HepG2 (cell line): ENCODE measurements around the gene EMP2. TPM values are rescaled to one million over a fixed set of nuclear protein-coding genes. Genes with fewer than 3 reads are reported as not detected.

Experiments
- FIP1L1 ChIP-seq: fragments of 200-400 bp; formaldehyde crosslinking; IDR thresholded peaks from 2 replicates; pipeline ENCODE4 v1.6.1; 2018; ENCODE audit warnings: low read depth, mild to moderate bottlenecking, low read length, moderate library complexity, borderline replicate concordance; ENCODE audit not compliant: insufficient read depth
- HHEX ChIP-seq: IDR thresholded peaks from 2 replicates; pipeline ENCODE4 v1.6.1; 2016; ENCODE audit warnings: control low read depth
- TBX2 ChIP-seq: sonication (generic); formaldehyde crosslinking; IDR thresholded peaks from 2 replicates; pipeline ENCODE4 v1.5.0; 2020; ENCODE audit warnings: missing genetic modification reagents, mild to moderate bottlenecking, borderline replicate concordance
- ZBTB21 ChIP-seq: sonication (generic); formaldehyde crosslinking; IDR thresholded peaks from 2 replicates; pipeline ENCODE4 v1.4.0; 2020; ENCODE audit warnings: missing genetic modification reagents
- ZFP36L1 ChIP-seq: sonication (generic); formaldehyde crosslinking; IDR thresholded peaks from 2 replicates; pipeline ENCODE4 v1.8.0; 2022; ENCODE audit warnings: mild to moderate bottlenecking, missing genetic modification reagents, moderate library complexity
- ZNF552 ChIP-seq: sonication (generic); formaldehyde crosslinking; IDR thresholded peaks from 2 replicates; pipeline ENCODE4 v1.9.0; 2022; ENCODE audit warnings: missing genetic modification reagents, mild to moderate bottlenecking, borderline replicate concordance
- ZNF619 ChIP-seq: sonication (generic); formaldehyde crosslinking; IDR thresholded peaks from 2 replicates; pipeline ENCODE4 v1.4.0; 2020; ENCODE audit warnings: mild to moderate bottlenecking, missing genetic modification reagents
- polyA plus RNA-seq, 8 experiments: library from polyadenylated mRNA; depleted of rRNA in 3 of 8; stranded (reverse) in 7 of 8; unstranded in 1 of 8; fragments of >200 nt; fragmentation: Illumina TruSeq in 4 of 8; extraction: Trizol in 4 of 8; gene quantifications; 2 replicates each; pipeline versions ENCODE4 v1.2.1 to v1.2.3, GENCODE V29; 2011 to 2016; ENCODE audit warnings: low read depth in 4 of 8, missing spikeins in 1 of 8, mixed read lengths in 1 of 8; ENCODE audit not compliant: insufficient read depth in 1 of 8
- total RNA-seq, 5 experiments: library from RNA; depleted of rRNA; stranded (reverse); fragments of >200 nt; fragmentation: Illumina TruSeq; extraction: Trizol; gene quantifications; 2 replicates each; pipeline ENCODE4 v1.2.3, GENCODE V29; 2016; ENCODE audit warnings: low read depth in 1 of 5
- TF ChIP-seq, protein P1 (sequence below): sonication (generic); formaldehyde crosslinking; IDR thresholded peaks from one replicate; pipeline ENCODE4 v1.5.1; 2020; ENCODE audit warnings: mild to moderate bottlenecking, missing genetic modification reagents; ENCODE audit errors: not compliant biosample characterization
- TF ChIP-seq, protein P2 (sequence below): IDR thresholded peaks from 2 replicates; pipeline ENCODE4 v1.6.1; 2018; ENCODE audit warnings: missing genetic modification reagents, mild to moderate bottlenecking, missing compliant biosample characterization
- TF ChIP-seq, protein P3 (sequence below): sonication (generic); formaldehyde crosslinking; IDR thresholded peaks from 2 replicates; pipeline ENCODE4 v1.4.0; 2020; ENCODE audit warnings: mild to moderate bottlenecking, missing genetic modification reagents
- TF ChIP-seq, protein P4 (sequence below): sonication (generic); formaldehyde crosslinking; IDR thresholded peaks from 2 replicates; pipeline ENCODE4; 2020; ENCODE audit warnings: missing genetic modification reagents, mild to moderate bottlenecking, borderline replicate concordance

EMP2 gene
- total and polyA plus RNA-seq, 2 of the 13 experiments (the other 11 are each of a cell fraction or from before 2014, with no cell fraction given) = 24.6 to 91.2 TPM

DNA sequence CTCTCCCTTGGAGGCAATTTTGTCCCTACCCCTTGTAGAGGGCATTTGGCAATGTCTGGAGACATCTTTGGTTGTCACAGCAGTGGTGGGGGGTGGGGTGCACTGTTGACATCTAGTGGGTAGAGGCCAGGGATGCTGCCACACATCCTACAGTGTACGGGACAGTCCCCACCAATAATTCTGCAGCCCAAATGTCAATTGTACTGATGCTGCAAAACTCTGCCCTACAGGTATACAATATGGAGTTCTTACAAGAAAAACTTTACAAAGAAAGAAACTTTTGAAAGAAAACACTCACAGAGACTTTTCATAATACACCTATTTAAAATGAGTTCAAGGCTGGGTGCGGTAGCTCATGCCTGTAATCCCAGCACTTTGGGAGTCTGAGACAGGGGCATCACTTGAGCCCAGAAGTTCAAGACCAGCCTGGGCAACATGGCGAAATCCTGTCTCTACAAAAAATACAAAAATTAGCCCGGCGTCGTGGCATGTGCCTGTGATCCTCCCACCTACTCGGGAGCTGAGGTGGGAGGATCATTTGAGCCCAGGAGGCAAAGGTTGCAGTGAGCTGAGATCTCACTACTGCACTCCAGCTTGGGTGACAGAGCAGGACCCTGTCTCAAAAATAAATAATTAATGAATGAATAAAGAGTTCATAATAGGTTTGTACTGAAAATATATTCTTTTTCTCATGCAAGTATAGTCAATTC, 59.4 kb downstream of the EMP2 start (continued):
- TF ChIP-seq, protein P1, sequence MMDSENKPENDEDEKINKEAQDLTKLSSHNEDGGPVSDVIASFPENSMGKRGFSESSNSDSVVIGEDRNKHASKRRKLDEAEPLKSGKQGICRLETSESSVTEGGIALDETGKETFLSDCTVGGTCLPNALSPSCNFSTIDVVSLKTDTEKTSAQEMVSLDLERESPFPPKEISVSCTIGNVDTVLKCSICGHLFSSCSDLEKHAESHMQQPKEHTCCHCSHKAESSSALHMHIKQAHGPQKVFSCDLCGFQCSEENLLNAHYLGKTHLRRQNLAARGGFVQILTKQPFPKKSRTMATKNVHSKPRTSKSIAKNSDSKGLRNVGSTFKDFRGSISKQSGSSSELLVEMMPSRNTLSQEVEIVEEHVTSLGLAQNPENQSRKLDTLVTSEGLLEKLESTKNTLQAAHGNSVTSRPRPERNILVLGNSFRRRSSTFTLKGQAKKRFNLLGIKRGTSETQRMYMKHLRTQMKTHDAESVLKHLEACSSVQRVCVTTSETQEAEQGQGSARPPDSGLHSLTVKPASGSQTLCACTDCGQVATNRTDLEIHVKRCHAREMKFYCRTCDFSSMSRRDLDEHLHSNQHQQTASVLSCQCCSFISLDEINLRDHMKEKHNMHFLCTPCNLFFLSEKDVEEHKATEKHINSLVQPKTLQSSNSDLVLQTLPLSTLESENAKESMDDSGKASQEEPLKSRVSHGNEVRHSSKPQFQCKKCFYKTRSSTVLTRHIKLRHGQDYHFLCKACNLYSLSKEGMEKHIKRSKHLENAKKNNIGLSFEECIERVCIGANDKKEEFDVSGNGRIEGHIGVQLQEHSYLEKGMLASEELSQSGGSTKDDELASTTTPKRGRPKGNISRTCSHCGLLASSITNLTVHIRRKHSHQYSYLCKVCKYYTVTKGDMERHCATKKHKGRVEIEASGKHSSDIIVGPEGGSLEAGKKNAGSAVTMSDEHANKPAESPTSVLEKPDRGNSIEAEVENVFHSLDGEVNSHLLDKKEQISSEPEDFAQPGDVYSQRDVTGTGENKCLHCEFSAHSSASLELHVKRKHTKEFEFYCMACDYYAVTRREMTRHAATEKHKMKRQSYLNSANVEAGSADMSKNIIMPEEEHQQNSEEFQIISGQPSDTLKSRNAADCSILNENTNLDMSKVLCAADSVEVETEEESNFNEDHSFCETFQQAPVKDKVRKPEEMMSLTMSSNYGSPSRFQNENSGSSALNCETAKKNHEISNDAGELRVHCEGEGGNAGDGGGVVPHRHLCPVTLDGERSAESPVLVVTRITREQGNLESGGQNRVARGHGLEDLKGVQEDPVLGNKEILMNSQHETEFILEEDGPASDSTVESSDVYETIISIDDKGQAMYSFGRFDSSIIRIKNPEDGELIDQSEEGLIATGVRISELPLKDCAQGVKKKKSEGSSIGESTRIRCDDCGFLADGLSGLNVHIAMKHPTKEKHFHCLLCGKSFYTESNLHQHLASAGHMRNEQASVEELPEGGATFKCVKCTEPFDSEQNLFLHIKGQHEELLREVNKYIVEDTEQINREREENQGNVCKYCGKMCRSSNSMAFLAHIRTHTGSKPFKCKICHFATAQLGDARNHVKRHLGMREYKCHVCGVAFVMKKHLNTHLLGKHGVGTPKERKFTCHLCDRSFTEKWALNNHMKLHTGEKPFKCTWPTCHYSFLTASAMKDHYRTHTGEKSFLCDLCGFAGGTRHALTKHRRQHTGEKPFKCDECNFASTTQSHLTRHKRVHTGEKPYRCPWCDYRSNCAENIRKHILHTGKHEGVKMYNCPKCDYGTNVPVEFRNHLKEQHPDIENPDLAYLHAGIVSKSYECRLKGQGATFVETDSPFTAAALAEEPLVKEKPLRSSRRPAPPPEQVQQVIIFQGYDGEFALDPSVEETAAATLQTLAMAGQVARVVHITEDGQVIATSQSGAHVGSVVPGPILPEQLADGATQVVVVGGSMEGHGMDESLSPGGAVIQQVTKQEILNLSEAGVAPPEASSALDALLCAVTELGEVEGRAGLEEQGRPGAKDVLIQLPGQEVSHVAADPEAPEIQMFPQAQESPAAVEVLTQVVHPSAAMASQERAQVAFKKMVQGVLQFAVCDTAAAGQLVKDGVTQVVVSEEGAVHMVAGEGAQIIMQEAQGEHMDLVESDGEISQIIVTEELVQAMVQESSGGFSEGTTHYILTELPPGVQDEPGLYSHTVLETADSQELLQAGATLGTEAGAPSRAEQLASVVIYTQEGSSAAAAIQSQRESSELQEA (CRISPR knock-in tag) = no peak
- TF ChIP-seq, protein P2, sequence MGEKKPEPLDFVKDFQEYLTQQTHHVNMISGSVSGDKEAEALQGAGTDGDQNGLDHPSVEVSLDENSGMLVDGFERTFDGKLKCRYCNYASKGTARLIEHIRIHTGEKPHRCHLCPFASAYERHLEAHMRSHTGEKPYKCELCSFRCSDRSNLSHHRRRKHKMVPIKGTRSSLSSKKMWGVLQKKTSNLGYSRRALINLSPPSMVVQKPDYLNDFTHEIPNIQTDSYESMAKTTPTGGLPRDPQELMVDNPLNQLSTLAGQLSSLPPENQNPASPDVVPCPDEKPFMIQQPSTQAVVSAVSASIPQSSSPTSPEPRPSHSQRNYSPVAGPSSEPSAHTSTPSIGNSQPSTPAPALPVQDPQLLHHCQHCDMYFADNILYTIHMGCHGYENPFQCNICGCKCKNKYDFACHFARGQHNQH (CRISPR knock-in tag) = no peak
- TF ChIP-seq, protein P3, sequence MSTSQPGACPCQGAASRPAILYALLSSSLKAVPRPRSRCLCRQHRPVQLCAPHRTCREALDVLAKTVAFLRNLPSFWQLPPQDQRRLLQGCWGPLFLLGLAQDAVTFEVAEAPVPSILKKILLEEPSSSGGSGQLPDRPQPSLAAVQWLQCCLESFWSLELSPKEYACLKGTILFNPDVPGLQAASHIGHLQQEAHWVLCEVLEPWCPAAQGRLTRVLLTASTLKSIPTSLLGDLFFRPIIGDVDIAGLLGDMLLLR = no peak
- TF ChIP-seq TBX2 (CRISPR knock-in tag) (no peak), ZNF619 (CRISPR knock-in tag) (no peak), FIP1L1 (no peak), ZBTB21 (CRISPR knock-in tag) (no peak), HHEX (CRISPR knock-in tag) (no peak), ZNF552 (CRISPR knock-in tag) (no peak), ZFP36L1 (no peak)
- TF ChIP-seq, protein P4, sequence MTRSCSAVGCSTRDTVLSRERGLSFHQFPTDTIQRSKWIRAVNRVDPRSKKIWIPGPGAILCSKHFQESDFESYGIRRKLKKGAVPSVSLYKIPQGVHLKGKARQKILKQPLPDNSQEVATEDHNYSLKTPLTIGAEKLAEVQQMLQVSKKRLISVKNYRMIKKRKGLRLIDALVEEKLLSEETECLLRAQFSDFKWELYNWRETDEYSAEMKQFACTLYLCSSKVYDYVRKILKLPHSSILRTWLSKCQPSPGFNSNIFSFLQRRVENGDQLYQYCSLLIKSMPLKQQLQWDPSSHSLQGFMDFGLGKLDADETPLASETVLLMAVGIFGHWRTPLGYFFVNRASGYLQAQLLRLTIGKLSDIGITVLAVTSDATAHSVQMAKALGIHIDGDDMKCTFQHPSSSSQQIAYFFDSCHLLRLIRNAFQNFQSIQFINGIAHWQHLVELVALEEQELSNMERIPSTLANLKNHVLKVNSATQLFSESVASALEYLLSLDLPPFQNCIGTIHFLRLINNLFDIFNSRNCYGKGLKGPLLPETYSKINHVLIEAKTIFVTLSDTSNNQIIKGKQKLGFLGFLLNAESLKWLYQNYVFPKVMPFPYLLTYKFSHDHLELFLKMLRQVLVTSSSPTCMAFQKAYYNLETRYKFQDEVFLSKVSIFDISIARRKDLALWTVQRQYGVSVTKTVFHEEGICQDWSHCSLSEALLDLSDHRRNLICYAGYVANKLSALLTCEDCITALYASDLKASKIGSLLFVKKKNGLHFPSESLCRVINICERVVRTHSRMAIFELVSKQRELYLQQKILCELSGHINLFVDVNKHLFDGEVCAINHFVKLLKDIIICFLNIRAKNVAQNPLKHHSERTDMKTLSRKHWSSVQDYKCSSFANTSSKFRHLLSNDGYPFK = no peak
